Measurements from ENCODE around the gene SMURF2. TPM values are rescaled to one million over a fixed set of nuclear protein-coding genes. Genes with fewer than 3 reads are reported as not detected.

The SMURF2 gene
- total and polyA plus RNA-seq, 10 of the 15 experiments (the other 5 are each of a cell fraction or from before 2014, with no cell fraction given) = 2.8 to 13.4 (median 7.5) TPM

GRCh38 chr17:64626827-64627226, 35.3 kb downstream of the SMURF2 start:
- Histone ChIP-seq H3K4me3 (no peak overlapping the region), H2AFZ (ENCODE audit: control insufficient read depth, low read depth, low read length) (no peak overlapping the region), H3K27ac (ENCODE audit: control insufficient read depth, insufficient read depth) (no peak overlapping the region), H3K27me3 (replicated peaks in 1 of 2; ENCODE audit: control insufficient read depth in 2 of 2, insufficient read depth in 2 of 2, low read length in 1 of 2) (no peaks in the 10 kb centered on the region), H3K9me3 (replicated peaks; ENCODE audit: control insufficient read depth, insufficient read depth, low read length) (no peaks in the 10 kb centered on the region), H3K79me2 (ENCODE audit: control insufficient read depth, insufficient read depth, low read length) (peaks cover 4% of the 10 kb centered on the region), H4K20me1 (ENCODE audit: control insufficient read depth, insufficient read depth) (no peaks in the 10 kb centered on the region), H3K9ac (ENCODE audit: control insufficient read depth, insufficient read depth, low read length) (no peak overlapping the region), H3K36me3 (ENCODE audit: control insufficient read depth in 2 of 2, insufficient read depth in 2 of 2, low read length in 1 of 2) (peaks cover 0 to 4% of the 10 kb centered on the region in 2 experiments; a peak in 2 of 4 replicates), H3K4me1 (ENCODE audit: control insufficient read depth, insufficient read depth, low read length) (peaks cover 3% of the 10 kb centered on the region; the same call in 1 of the 2 replicates), H3K4me2 (ENCODE audit: control insufficient read depth, insufficient read depth) (no peak overlapping the region)
- no TSS peak for BruUV-seq (replicated peaks)
- WGBS (ENCODE audit: insufficient coverage, insufficient replicate concordance, low lambda C conversion rate, missing lambda C conversion rate) = 99% methylated on average over 3 of the region's 3 CpGs
- POLR2A ChIA-PET = interaction anchor here (0.7 kb wide), 3 partner anchors 130 to 1872 kb away, joined by 4 to 5 read pairs (median 4); no protein-coding TSS in a partner anchor
- FAIRE-seq (no peak), DNase-seq (ENCODE audit: low read depth, low spot score) (no peak), ATAC-seq (no peak)
- SMC1A ChIA-PET (ENCODE audit: uncharacterized antibody, unreplicated experiment) = no interaction called here
- CTCF ChIA-PET = no interaction called here
- intact Hi-C loops (cut with micrococcal nuclease; ENCODE audit: unreplicated experiment) = no loop called here
- in situ Hi-C loops (cut with MboI) = no loop called here
- RAD21 ChIA-PET (ENCODE audit: unreplicated experiment) = interaction anchor here (0.9 kb wide), 1 partner anchor 120 kb away, joined by 3 read pairs; the partner anchor contains the start of gene CEP95
- TF ChIP-seq USF1 (IDR thresholded peaks at IDR 0.05; ENCODE audit: borderline replicate concordance, extremely low read length, insufficient read depth, low read depth, low read length) (no peak), NR2C2 (IDR thresholded peaks at IDR 0.05; ENCODE audit: borderline replicate concordance, control insufficient read depth, insufficient read length, low read depth) (no peak), IRF5 (IDR thresholded peaks at IDR 0.05; ENCODE audit: borderline replicate concordance) (no peak), CTCF (IDR thresholded peaks at IDR 0.05 in 2 of 3, conservative IDR thresholded peaks at IDR 0.05 in 1 of 3; ENCODE audit: control insufficient read depth in 2 of 3, extremely low read depth in 1 of 3, insufficient read depth in 1 of 3, low read depth in 3 of 3, low read length in 3 of 3) (no peak), BHLHE40 (IDR thresholded peaks at IDR 0.05; ENCODE audit: borderline replicate concordance in 1 of 2, low read depth in 2 of 2, low read length in 1 of 2) (no peak), ZNF24 (IDR thresholded peaks at IDR 0.05) (no peak), RBBP5 (conservative IDR thresholded peaks at IDR 0.05) (no peak), ZNF274 (IDR thresholded peaks at IDR 0.05; ENCODE audit: insufficient read depth, insufficient read length) (no peak), PBX3 (IDR thresholded peaks at IDR 0.05; ENCODE audit: insufficient replicate concordance, low read depth, low read length) (no peak), MLLT1 (IDR thresholded peaks at IDR 0.05) (no peak), IKZF1 (conservative IDR thresholded peaks at IDR 0.05) (no peak), ZBTB33 (IDR thresholded peaks at IDR 0.05) (no peak), CBX3 (IDR thresholded peaks at IDR 0.05; ENCODE audit: borderline replicate concordance, low read depth) (no peak)
